K562 (cell line): ENCODE results near the gene OXNAD1. TPM values are rescaled to one million over a fixed set of nuclear protein-coding genes. Genes with fewer than 3 reads are reported as not detected.

Experiments used
- ARID3B ChIP-seq: fragments of 250-450 bp; sonication (Bioruptor Pico); IDR thresholded peaks from 2 replicates; pipeline ENCODE4 v1.4.0; 2020; ENCODE audit warnings: borderline replicate concordance
- CXXC5 ChIP-seq: fragments of 250-450 bp; sonication (Bioruptor Pico); IDR thresholded peaks from 2 replicates; pipeline ENCODE4 v1.8.0; 2022; ENCODE audit warnings: inconsistent platforms, mild to moderate bottlenecking, moderate library complexity
- ETS1 ChIP-seq: conservative IDR thresholded peaks from 2 replicates; pipeline ENCODE4 v1.6.1; 2011; ENCODE audit warnings: low read depth, mild to moderate bottlenecking, low read length; ENCODE audit not compliant: control insufficient read depth
- HOXB6 ChIP-seq: fragments of 250-450 bp; sonication (Bioruptor Pico); IDR thresholded peaks from 2 replicates; pipeline ENCODE4 v1.5.1; 2022; ENCODE audit warnings: mild to moderate bottlenecking, borderline replicate concordance
- PHB ChIP-seq: fragments of 250-450 bp; sonication (Bioruptor Pico); IDR thresholded peaks from 2 replicates; pipeline ENCODE4 v1.5.0; 2021
- PHF21A ChIP-seq: fragments of 450-650 bp; IDR thresholded peaks from 2 replicates; pipeline ENCODE4 v1.6.1; 2017; ENCODE audit warnings: low read depth, borderline replicate concordance
- PRPF4 ChIP-seq: fragments of 200-400 bp; formaldehyde crosslinking; IDR thresholded peaks from one replicate; pipeline ENCODE4 v1.6.1; 2017; ENCODE audit warnings: low read length, low read depth, mild to moderate bottlenecking; ENCODE audit not compliant: insufficient read depth, poor library complexity, severe bottlenecking
- SAFB ChIP-seq: fragments of 200-400 bp; formaldehyde crosslinking; IDR thresholded peaks from 2 replicates; pipeline ENCODE4 v1.6.1; 2017; ENCODE audit warnings: low read depth, low read length, borderline replicate concordance
- SMAD2 ChIP-seq: fragments of 150-350 bp; IDR thresholded peaks from 2 replicates; pipeline ENCODE4 v1.6.1; 2014; ENCODE audit warnings: low read depth, mild to moderate bottlenecking, low read length
- SMC3 ChIP-seq: conservative IDR thresholded peaks from 2 replicates; pipeline ENCODE4 v1.6.1; 2011; ENCODE audit warnings: low read depth, low read length, improper control_type of control experiment; ENCODE audit not compliant: insufficient read depth
- XRCC3 ChIP-seq: fragments of 450-650 bp; IDR thresholded peaks from 2 replicates; pipeline ENCODE4 v1.6.1; 2017; ENCODE audit warnings: mild to moderate bottlenecking, moderate library complexity
- ZNF316 ChIP-seq: fragments of 450-650 bp; IDR thresholded peaks from 2 replicates; pipeline ENCODE4 v1.6.1; 2016
- polyA plus RNA-seq, 8 experiments: library from polyadenylated mRNA; depleted of rRNA in 4 of 8; stranded (reverse) in 5 of 8; unstranded in 3 of 8; fragments of >200 nt; fragmentation: Nextera tagmentation in 2 of 8; fragmentation: Illumina TruSeq in 1 of 8; extraction: Ambion mirVana in 2 of 8; extraction: Trizol in 1 of 8; gene quantifications; 2 replicates each; pipeline versions ENCODE4 v1.2.1 to v1.2.3, GENCODE V29; 2011 to 2014; ENCODE audit warnings: inconsistent platforms in 1 of 8, missing spikeins in 1 of 8
- total RNA-seq, 7 experiments: library from RNA; depleted of rRNA in 6 of 7; stranded (reverse); fragments of >200 nt in 6 of 7; fragmentation: Illumina TruSeq in 2 of 7; extraction: Trizol in 2 of 7; gene quantifications; 2 replicates each; pipeline versions ENCODE4 v1.2.1 to v1.2.3, GENCODE V29; 2011 to 2021; ENCODE audit warnings: low replicate concordance in 1 of 7
- TF ChIP-seq, protein P1 (sequence below): fragments of 250-450 bp; sonication (Bioruptor Pico); IDR thresholded peaks from 2 replicates; pipeline ENCODE4 v1.8.0; 2022; ENCODE audit warnings: inconsistent platforms
- TF ChIP-seq, protein P2 (sequence below): fragments of 450-650 bp; IDR thresholded peaks from 2 replicates; pipeline ENCODE4 v1.6.1; 2016; ENCODE audit warnings: low read depth
- TF ChIP-seq, protein P3 (sequence below): fragments of 450-650 bp; formaldehyde crosslinking; IDR thresholded peaks from 2 replicates; pipeline ENCODE4 v1.4.0; 2022; ENCODE audit warnings: missing genetic modification characterization

OXNAD1 gene
- total and polyA plus RNA-seq, 9 of the 15 experiments (the other 6 are each of a cell fraction or from before 2014, with no cell fraction given) = 12.8 to 44.4 (median 41.1) TPM

- TF ChIP-seq ZNF316 = no peak
- TF ChIP-seq, protein P1, sequence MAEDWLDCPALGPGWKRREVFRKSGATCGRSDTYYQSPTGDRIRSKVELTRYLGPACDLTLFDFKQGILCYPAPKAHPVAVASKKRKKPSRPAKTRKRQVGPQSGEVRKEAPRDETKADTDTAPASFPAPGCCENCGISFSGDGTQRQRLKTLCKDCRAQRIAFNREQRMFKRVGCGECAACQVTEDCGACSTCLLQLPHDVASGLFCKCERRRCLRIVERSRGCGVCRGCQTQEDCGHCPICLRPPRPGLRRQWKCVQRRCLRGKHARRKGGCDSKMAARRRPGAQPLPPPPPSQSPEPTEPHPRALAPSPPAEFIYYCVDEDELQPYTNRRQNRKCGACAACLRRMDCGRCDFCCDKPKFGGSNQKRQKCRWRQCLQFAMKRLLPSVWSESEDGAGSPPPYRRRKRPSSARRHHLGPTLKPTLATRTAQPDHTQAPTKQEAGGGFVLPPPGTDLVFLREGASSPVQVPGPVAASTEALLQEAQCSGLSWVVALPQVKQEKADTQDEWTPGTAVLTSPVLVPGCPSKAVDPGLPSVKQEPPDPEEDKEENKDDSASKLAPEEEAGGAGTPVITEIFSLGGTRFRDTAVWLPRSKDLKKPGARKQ (CRISPR knock-in tag) = no peak
- TF ChIP-seq XRCC3 = no peak
- no peak for TF ChIP-seq ARID3B (CRISPR knock-in tag)
- TF ChIP-seq PHF21A = no peak
- 0 out of 2 replicates have a peak, but pooled peaks have one; percentile 35 for TF ChIP-seq CXXC5 (CRISPR knock-in tag)
- TF ChIP-seq PHB (CRISPR knock-in tag) = no peak
- TF ChIP-seq SMC3 = peak; percentile 79
- no peak for TF ChIP-seq ETS1
- TF ChIP-seq, protein P2, sequence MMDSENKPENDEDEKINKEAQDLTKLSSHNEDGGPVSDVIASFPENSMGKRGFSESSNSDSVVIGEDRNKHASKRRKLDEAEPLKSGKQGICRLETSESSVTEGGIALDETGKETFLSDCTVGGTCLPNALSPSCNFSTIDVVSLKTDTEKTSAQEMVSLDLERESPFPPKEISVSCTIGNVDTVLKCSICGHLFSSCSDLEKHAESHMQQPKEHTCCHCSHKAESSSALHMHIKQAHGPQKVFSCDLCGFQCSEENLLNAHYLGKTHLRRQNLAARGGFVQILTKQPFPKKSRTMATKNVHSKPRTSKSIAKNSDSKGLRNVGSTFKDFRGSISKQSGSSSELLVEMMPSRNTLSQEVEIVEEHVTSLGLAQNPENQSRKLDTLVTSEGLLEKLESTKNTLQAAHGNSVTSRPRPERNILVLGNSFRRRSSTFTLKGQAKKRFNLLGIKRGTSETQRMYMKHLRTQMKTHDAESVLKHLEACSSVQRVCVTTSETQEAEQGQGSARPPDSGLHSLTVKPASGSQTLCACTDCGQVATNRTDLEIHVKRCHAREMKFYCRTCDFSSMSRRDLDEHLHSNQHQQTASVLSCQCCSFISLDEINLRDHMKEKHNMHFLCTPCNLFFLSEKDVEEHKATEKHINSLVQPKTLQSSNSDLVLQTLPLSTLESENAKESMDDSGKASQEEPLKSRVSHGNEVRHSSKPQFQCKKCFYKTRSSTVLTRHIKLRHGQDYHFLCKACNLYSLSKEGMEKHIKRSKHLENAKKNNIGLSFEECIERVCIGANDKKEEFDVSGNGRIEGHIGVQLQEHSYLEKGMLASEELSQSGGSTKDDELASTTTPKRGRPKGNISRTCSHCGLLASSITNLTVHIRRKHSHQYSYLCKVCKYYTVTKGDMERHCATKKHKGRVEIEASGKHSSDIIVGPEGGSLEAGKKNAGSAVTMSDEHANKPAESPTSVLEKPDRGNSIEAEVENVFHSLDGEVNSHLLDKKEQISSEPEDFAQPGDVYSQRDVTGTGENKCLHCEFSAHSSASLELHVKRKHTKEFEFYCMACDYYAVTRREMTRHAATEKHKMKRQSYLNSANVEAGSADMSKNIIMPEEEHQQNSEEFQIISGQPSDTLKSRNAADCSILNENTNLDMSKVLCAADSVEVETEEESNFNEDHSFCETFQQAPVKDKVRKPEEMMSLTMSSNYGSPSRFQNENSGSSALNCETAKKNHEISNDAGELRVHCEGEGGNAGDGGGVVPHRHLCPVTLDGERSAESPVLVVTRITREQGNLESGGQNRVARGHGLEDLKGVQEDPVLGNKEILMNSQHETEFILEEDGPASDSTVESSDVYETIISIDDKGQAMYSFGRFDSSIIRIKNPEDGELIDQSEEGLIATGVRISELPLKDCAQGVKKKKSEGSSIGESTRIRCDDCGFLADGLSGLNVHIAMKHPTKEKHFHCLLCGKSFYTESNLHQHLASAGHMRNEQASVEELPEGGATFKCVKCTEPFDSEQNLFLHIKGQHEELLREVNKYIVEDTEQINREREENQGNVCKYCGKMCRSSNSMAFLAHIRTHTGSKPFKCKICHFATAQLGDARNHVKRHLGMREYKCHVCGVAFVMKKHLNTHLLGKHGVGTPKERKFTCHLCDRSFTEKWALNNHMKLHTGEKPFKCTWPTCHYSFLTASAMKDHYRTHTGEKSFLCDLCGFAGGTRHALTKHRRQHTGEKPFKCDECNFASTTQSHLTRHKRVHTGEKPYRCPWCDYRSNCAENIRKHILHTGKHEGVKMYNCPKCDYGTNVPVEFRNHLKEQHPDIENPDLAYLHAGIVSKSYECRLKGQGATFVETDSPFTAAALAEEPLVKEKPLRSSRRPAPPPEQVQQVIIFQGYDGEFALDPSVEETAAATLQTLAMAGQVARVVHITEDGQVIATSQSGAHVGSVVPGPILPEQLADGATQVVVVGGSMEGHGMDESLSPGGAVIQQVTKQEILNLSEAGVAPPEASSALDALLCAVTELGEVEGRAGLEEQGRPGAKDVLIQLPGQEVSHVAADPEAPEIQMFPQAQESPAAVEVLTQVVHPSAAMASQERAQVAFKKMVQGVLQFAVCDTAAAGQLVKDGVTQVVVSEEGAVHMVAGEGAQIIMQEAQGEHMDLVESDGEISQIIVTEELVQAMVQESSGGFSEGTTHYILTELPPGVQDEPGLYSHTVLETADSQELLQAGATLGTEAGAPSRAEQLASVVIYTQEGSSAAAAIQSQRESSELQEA = no peak
- no peak for TF ChIP-seq SMAD2
- no peak for TF ChIP-seq HOXB6 (CRISPR knock-in tag)
- TF ChIP-seq PRPF4 = no peak
- TF ChIP-seq, protein P3, sequence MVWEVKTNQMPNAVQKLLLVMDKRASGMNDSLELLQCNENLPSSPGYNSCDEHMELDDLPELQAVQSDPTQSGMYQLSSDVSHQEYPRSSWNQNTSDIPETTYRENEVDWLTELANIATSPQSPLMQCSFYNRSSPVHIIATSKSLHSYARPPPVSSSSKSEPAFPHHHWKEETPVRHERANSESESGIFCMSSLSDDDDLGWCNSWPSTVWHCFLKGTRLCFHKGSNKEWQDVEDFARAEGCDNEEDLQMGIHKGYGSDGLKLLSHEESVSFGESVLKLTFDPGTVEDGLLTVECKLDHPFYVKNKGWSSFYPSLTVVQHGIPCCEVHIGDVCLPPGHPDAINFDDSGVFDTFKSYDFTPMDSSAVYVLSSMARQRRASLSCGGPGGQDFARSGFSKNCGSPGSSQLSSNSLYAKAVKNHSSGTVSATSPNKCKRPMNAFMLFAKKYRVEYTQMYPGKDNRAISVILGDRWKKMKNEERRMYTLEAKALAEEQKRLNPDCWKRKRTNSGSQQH = no peak
- TF ChIP-seq SAFB = no peak
These were observed 54.3 kb downstream of the OXNAD1 start (continued) for GRCh38 chr3:16319307-16319706.
